A673 (cell line): ENCODE results near the gene COA1.
"Not testable (repeated sequence)": the region's sequence is repeated elsewhere in the genome, so short reads cannot be mapped to it uniquely, and the experiment has no call there.

Experiments used
- EZH2 ChIP-seq: fragments of 200-600 bp; sonication (generic); IDR thresholded peaks from 2 replicates; pipeline ENCODE4 v1.6.1; 2017; ENCODE audit warnings: borderline replicate concordance, low read depth, mild to moderate bottlenecking, mixed read lengths, antibody characterized with exemption, low read length; ENCODE audit not compliant: poor library complexity, severe bottlenecking
- TF ChIP-seq, protein P1 (sequence below): fragments of 300-800, 200-600 bp; sonication (generic); conservative IDR thresholded peaks from 2 replicates; pipeline ENCODE4 v1.5.1; 2017; ENCODE audit warnings: low read depth, mild to moderate bottlenecking, antibody characterized with exemption, low read length, moderate library complexity, mixed read lengths

DNA sequence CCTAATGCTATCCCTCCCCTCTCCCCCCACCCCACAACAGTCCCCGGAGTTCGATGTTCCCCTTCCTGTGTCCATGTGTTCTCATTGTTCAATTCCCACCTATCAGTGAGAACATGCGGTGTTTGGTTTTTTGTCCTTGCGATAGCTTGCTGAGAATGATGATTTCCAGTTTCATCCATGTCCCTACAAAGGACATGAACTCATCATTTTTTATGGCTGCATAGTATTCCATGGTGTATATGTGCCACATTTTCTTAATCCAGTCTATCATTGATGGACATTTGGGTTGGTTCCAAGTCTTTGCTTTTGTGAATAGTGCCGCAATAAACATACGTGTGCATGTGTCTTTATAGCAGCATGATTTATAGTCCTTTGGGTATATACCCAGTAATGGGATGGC lies 43.9 kb upstream of the COA1 start:
- not testable (repeated sequence) for TF ChIP-seq EZH2
- TF ChIP-seq, protein P1, sequence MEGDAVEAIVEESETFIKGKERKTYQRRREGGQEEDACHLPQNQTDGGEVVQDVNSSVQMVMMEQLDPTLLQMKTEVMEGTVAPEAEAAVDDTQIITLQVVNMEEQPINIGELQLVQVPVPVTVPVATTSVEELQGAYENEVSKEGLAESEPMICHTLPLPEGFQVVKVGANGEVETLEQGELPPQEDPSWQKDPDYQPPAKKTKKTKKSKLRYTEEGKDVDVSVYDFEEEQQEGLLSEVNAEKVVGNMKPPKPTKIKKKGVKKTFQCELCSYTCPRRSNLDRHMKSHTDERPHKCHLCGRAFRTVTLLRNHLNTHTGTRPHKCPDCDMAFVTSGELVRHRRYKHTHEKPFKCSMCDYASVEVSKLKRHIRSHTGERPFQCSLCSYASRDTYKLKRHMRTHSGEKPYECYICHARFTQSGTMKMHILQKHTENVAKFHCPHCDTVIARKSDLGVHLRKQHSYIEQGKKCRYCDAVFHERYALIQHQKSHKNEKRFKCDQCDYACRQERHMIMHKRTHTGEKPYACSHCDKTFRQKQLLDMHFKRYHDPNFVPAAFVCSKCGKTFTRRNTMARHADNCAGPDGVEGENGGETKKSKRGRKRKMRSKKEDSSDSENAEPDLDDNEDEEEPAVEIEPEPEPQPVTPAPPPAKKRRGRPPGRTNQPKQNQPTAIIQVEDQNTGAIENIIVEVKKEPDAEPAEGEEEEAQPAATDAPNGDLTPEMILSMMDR: not testable (repeated sequence)
